Activated CD4-positive, alpha-beta T cell treated with anti-CD3 and anti-CD28 coated beads, Interleukin-2, amount 10 ng/mL, durations not matched to agents 24 days and 14 days (primary cell): ENCODE data around the gene JAZF1. TPM values are rescaled to one million over a fixed set of nuclear protein-coding genes. Genes with fewer than 3 reads are reported as not detected.

Experiments used
- DNase-seq: peaks from one replicate; pipeline ENCODE4 v3.0.0; 2022
- H3K27ac Mint-ChIP-seq: one replicate; pipeline ENCODE4 v1.8.0; 2022; ENCODE audit warnings: mild to moderate bottlenecking, mixed read lengths
- H3K27me3 Mint-ChIP-seq: one replicate; pipeline ENCODE4 v1.8.0; 2022; ENCODE audit warnings: mixed read lengths
- H3K36me3 Mint-ChIP-seq: one replicate; pipeline ENCODE4 v1.8.0; 2022; ENCODE audit warnings: low read depth, mild to moderate bottlenecking, mixed read lengths
- H3K4me1 Mint-ChIP-seq: one replicate; pipeline ENCODE4 v1.8.0; 2021; ENCODE audit warnings: mixed read lengths
- H3K4me3 Mint-ChIP-seq: one replicate; pipeline ENCODE4 v1.8.0; 2022; ENCODE audit warnings: mild to moderate bottlenecking, moderate library complexity, mixed read lengths
- H3K9me3 Mint-ChIP-seq: one replicate; pipeline ENCODE4 v1.8.0; 2021; ENCODE audit warnings: mixed read lengths
- intact Hi-C: fragments of 100-400 bp; cut with micrococcal nuclease; formaldehyde crosslinking; loops from one replicate; pipeline ENCODE4 v1.15.1; 2023
- total RNA-seq: library from RNA; stranded (reverse); gene quantifications from 2 replicates; pipeline ENCODE4 v1.2.3, GENCODE V29; 2022

Gene JAZF1
- total RNA-seq, 1 donor from 2014 or later = 4.2 TPM

- H3K4me1 Mint-ChIP-seq = no peaks in the 10 kb centered on the region
- H3K36me3 Mint-ChIP-seq = peaks cover 23% of the 10 kb centered on the region
- no peaks in the 10 kb centered on the region for H3K9me3 Mint-ChIP-seq
- intact Hi-C loops = no loop called here
- H3K27me3 Mint-ChIP-seq = no peaks in the 10 kb centered on the region
- H3K27ac Mint-ChIP-seq = no peak overlapping the region
- H3K4me3 Mint-ChIP-seq = no peak overlapping the region
- no peak for DNase-seq
Measured at GRCh38 chr7:27826357-27826756, 354.2 kb downstream of the JAZF1 start.

GRCh38 chr7:27825891-27826290 lies 354.7 kb downstream of the JAZF1 start:
- Mint-ChIP-seq H3K27me3 (no peaks in the 10 kb centered on the region), H3K9me3 (no peaks in the 10 kb centered on the region), H3K36me3 (peaks cover 23% of the 10 kb centered on the region), H3K27ac (no peak overlapping the region), H3K4me1 (no peaks in the 10 kb centered on the region), H3K4me3 (no peak overlapping the region)
- intact Hi-C loops = no loop called here
- DNase-seq = no peak

DNA sequence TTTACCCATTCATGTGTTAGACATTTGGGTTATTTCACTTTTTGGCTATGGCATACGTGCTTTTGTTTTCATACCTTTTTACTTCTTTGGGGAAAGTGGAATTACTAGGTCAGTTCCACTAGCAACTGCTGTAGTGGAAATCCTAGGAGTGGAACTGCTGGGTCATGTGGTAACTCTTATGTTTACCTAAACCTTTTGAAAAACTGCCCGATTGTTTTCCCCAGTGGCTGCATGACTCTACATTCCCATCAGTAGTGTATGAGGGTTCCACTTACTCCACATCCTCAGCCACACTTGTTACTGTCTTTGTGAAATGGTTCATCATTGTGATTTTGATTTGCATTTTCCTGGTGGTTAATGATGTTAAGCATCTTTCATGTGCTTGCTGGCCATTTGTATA lies 358.4 kb downstream of the JAZF1 start:
- Mint-ChIP-seq H3K4me1 (no peaks in the 10 kb centered on the region), H3K4me3 (no peak overlapping the region), H3K27me3 (no peaks in the 10 kb centered on the region), H3K27ac (no peak overlapping the region), H3K9me3 (no peaks in the 10 kb centered on the region), H3K36me3 (peaks cover 26% of the 10 kb centered on the region)
- intact Hi-C loops = no loop called here
- DNase-seq = no peak

DNA sequence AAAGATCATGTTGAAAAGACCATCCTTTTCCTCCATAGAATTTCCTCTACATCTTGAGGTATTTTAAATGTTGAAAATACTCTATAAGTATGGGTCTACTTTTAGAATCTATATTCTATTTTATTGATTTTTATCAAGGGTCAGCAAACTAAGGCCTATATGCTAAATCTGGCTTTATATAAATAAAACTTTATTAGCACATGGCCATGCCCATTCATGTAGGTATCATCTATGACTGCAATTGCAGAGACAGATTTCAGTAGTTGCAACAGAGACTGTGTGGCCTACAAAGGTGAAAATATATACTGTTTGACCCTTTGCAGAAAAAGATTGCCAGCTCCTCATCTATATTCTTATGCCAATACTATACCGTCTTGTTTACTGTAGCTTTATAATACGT lies 367.9 kb downstream of the JAZF1 start:
- intact Hi-C loops = no loop called here
- H3K27ac Mint-ChIP-seq = no peak overlapping the region

GRCh38 chr7:27810186-27810585 lies 370.4 kb downstream of the JAZF1 start:
- intact Hi-C loops = no loop called here
- no peak overlapping the region for H3K4me3 Mint-ChIP-seq
- no peak for DNase-seq
- no peak overlapping the region for H3K27ac Mint-ChIP-seq
- peaks cover 17% of the 10 kb centered on the region for H3K36me3 Mint-ChIP-seq
- no peaks in the 10 kb centered on the region for H3K27me3 Mint-ChIP-seq
- no peaks in the 10 kb centered on the region for H3K4me1 Mint-ChIP-seq
- no peaks in the 10 kb centered on the region for H3K9me3 Mint-ChIP-seq

More for the DNA sequence above, 367.9 kb downstream of the JAZF1 start:
- H3K4me3 Mint-ChIP-seq = no peak overlapping the region
- H3K4me1 Mint-ChIP-seq = no peaks in the 10 kb centered on the region
- H3K36me3 Mint-ChIP-seq = peaks cover 26% of the 10 kb centered on the region
- no peak for DNase-seq
- no peaks in the 10 kb centered on the region for H3K9me3 Mint-ChIP-seq
- H3K27me3 Mint-ChIP-seq = no peaks in the 10 kb centered on the region

GRCh38 chr7:27808626-27809025 lies 372.0 kb downstream of the JAZF1 start:
- Mint-ChIP-seq H3K27ac (no peak overlapping the region), H3K27me3 (no peaks in the 10 kb centered on the region), H3K4me3 (no peak overlapping the region), H3K4me1 (no peaks in the 10 kb centered on the region), H3K9me3 (no peaks in the 10 kb centered on the region), H3K36me3 (peaks cover 11% of the 10 kb centered on the region)
- no peak for DNase-seq
- intact Hi-C loops = no loop called here

- Mint-ChIP-seq H3K36me3 (peaks cover 16% of the 10 kb centered on the region), H3K9me3 (no peaks in the 10 kb centered on the region), H3K4me1 (no peaks in the 10 kb centered on the region), H3K27me3 (no peaks in the 10 kb centered on the region), H3K27ac (no peak overlapping the region), H3K4me3 (no peak overlapping the region)
- intact Hi-C loops = no loop called here
- no peak for DNase-seq
Measured at GRCh38 chr7:27804139-27804538, 376.5 kb downstream of the JAZF1 start.

DNA sequence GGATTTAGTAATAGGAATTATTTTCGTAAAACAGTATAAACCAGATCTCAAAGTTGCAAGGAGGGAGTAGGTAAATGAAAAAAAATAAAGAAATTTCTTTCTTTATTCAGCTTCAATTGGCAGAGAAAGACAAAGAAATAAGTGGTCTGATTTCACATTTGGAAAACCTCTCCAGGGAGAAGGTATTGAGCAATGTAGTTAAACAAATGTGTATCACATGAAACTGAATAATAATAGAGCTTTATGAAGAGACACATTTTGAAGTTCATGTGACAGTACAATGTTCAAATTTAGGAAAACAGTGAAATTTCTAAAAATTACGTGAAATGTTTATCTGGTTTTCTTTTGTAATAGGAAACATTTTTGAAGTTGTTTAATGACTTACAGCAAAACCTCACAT lies 377.6 kb downstream of the JAZF1 start:
- intact Hi-C loops = no loop called here
- Mint-ChIP-seq H3K4me1 (no peaks in the 10 kb centered on the region), H3K4me3 (no peak overlapping the region), H3K36me3 (peaks cover 19% of the 10 kb centered on the region), H3K9me3 (no peaks in the 10 kb centered on the region), H3K27me3 (no peaks in the 10 kb centered on the region), H3K27ac (no peak overlapping the region)
- DNase-seq = no peak

DNA sequence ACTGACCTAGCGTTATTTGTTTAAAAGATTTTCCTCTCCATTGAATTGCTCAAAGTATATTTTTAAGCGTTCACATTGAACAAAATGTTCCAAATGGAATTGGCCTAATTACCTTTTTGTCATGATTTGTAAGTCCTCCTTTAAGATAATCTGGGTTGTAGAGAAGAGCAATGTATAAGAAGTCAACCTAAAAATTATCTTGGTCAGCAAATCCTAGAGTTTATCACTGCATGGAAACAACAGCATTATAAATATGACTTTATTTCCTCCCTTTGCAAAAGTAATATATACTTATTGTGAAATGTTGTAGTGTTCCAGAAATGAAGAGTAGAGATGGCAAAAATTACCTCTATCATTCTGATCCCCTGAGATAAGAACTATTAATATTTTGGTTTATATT lies 381.4 kb downstream of the JAZF1 start:
- Mint-ChIP-seq H3K27ac (no peak overlapping the region), H3K36me3 (peaks cover 32% of the 10 kb centered on the region), H3K4me1 (no peaks in the 10 kb centered on the region), H3K9me3 (no peaks in the 10 kb centered on the region), H3K27me3 (no peaks in the 10 kb centered on the region), H3K4me3 (no peak overlapping the region)
- no peak for DNase-seq
- intact Hi-C loops = no loop called here

GRCh38 chr7:27795977-27796376 lies 384.6 kb downstream of the JAZF1 start:
- Mint-ChIP-seq H3K27ac (no peak overlapping the region), H3K27me3 (no peaks in the 10 kb centered on the region), H3K4me3 (no peak overlapping the region), H3K4me1 (no peaks in the 10 kb centered on the region), H3K36me3 (peaks cover 42% of the 10 kb centered on the region), H3K9me3 (no peaks in the 10 kb centered on the region)
- no peak for DNase-seq
- intact Hi-C loops = no loop called here

DNA sequence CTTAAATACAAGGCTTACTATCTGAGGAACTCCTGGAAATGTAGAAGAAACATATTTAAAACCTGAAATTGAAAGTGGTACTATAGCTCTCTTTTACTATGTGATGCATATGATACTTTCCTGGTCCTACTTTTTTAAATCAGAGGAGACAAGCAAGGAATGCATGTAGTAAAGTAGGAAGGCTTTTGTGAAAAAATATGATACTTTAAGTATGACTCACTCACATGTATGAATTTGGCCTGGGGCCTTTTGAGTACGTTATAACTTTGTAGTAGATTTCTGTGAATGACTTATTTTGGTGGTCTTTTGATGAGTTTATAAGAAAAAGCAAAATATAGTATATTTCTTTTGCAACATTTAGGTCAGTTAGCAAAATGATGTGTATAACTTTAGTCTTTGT lies 386.8 kb downstream of the JAZF1 start:
- intact Hi-C loops = no loop called here
- Mint-ChIP-seq H3K27me3 (no peaks in the 10 kb centered on the region), H3K4me1 (no peaks in the 10 kb centered on the region)

DNA sequence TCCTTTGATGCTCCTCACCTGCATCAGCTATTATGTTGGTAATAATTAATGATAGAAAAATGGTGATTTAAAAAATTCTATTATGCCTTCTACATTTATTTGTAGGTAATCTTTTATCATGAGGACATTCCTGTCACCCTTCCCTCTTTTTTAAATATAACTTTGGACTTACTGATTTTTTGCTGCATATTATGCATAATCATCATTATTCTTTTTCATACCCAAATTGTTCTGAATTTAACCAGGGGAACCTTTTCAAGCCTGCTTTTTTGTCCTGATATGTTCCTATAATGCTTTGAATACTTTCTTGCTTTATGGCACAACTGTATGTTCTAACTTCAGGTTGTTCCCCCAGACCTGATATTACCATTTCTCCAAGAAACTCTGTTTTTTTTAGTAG lies 392.2 kb downstream of the JAZF1 start:
- Mint-ChIP-seq H3K4me3 (no peak overlapping the region), H3K36me3 (peaks cover 33% of the 10 kb centered on the region)

More for the DNA sequence above, 386.8 kb downstream of the JAZF1 start:
- no peak for DNase-seq
- H3K9me3 Mint-ChIP-seq = no peaks in the 10 kb centered on the region
- H3K27ac Mint-ChIP-seq = no peak overlapping the region
- peaks cover 38% of the 10 kb centered on the region for H3K36me3 Mint-ChIP-seq
- no peak overlapping the region for H3K4me3 Mint-ChIP-seq

GRCh38 chr7:27784399-27785053 lies 396.1 kb downstream of the JAZF1 start:
- peaks cover 7% of the 10 kb centered on the region for H3K4me1 Mint-ChIP-seq
- no peaks in the 10 kb centered on the region for H3K9me3 Mint-ChIP-seq
- no peak overlapping the region for H3K27ac Mint-ChIP-seq
- H3K27me3 Mint-ChIP-seq = no peaks in the 10 kb centered on the region
- peak; percentile 71 for DNase-seq
- H3K4me3 Mint-ChIP-seq = no peak overlapping the region
- H3K36me3 Mint-ChIP-seq = peaks cover 18% of the 10 kb centered on the region
- intact Hi-C loops = loop anchor here (5.0 to 10.0 kb wide), 3 partner anchors 110 to 587 kb away; no protein-coding TSS in a partner anchor

More for the DNA sequence above, 392.2 kb downstream of the JAZF1 start:
- Mint-ChIP-seq H3K4me1 (peaks cover 3% of the 10 kb centered on the region), H3K9me3 (no peaks in the 10 kb centered on the region), H3K27ac (no peak overlapping the region), H3K27me3 (no peaks in the 10 kb centered on the region)
- no peak for DNase-seq
- intact Hi-C loops = loop anchor here (10.0 kb wide), 2 partner anchors 106 to 246 kb away; no protein-coding TSS in a partner anchor

DNA sequence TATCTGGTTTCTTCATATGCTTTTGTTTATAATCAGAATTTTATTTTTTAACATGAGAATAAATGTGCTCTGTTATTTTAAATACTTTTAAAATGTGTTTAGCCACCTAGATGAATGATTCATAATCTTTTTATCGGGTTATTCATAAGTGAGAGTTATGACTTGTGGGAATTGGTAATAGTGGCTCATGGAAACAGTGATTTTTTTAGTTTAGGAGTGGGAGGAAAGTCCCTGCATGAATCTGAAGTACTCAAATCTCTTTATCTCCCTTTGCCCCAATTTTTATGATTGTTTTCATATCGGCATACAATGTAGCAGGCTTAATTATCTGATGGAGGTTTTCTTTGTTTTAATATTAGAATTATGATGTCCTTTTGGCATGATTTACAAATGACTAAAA lies 397.7 kb downstream of the JAZF1 start:
- no peaks in the 10 kb centered on the region for H3K9me3 Mint-ChIP-seq
- DNase-seq = no peak

DNA sequence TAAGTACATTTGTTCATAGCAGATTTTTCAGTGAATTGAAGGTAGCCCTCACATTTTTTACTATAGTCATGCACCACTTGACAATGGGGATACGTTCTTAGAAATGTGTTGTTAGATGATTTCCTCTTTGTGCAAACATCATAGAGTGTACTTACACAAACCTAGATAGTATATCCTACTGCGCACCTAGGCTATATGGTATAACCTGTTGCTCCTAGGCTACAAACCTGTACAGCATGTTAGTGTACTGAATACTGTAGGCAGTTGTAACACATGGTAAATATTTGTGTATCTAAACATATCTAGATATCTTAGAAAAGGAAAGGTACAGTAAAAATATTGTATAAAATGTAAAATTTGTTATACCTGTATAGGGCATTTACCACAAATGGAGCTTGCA lies 399.4 kb downstream of the JAZF1 start:
- H3K27me3 Mint-ChIP-seq = no peaks in the 10 kb centered on the region
- intact Hi-C loops = loop anchor here (5.0 to 10.0 kb wide), 3 partner anchors 114 to 584 kb away; no protein-coding TSS in a partner anchor
- H3K4me1 Mint-ChIP-seq = peaks cover 7% of the 10 kb centered on the region
- H3K9me3 Mint-ChIP-seq = no peaks in the 10 kb centered on the region
- peaks cover 4% of the 10 kb centered on the region for H3K36me3 Mint-ChIP-seq
- H3K4me3 Mint-ChIP-seq = no peak overlapping the region
- no peak for DNase-seq
- H3K27ac Mint-ChIP-seq = no peak overlapping the region

More for the DNA sequence above, 397.7 kb downstream of the JAZF1 start:
- peaks cover 7% of the 10 kb centered on the region for H3K4me1 Mint-ChIP-seq
- H3K27me3 Mint-ChIP-seq = no peaks in the 10 kb centered on the region
- H3K36me3 Mint-ChIP-seq = peaks cover 12% of the 10 kb centered on the region
- no peak overlapping the region for H3K27ac Mint-ChIP-seq
- H3K4me3 Mint-ChIP-seq = no peak overlapping the region
- intact Hi-C loops = loop anchor here (1.0 to 10.0 kb wide), 5 partner anchors 42 to 586 kb away; partner anchors contain the start of gene TAX1BP1
